Activated CD4-positive, alpha-beta T cell treated with anti-CD3 and anti-CD28 coated beads, Interleukin-2, amount 10 ng/mL, durations not matched to agents 24 days and 14 days (primary cell): ENCODE data around the gene SSC5D. TPM values are rescaled to one million over a fixed set of nuclear protein-coding genes. Genes with fewer than 3 reads are reported as not detected.
"Not testable (repeated sequence)": the region's sequence is repeated elsewhere in the genome, so short reads cannot be mapped to it uniquely, and the experiment has no call there.

ENCODE experiments used
- DNase-seq: peaks from one replicate; pipeline ENCODE4 v3.0.0; 2022
- H3K27ac Mint-ChIP-seq: one replicate; pipeline ENCODE4 v1.8.0; 2022; ENCODE audit warnings: mild to moderate bottlenecking, mixed read lengths
- H3K27me3 Mint-ChIP-seq: one replicate; pipeline ENCODE4 v1.8.0; 2022; ENCODE audit warnings: mixed read lengths
- H3K36me3 Mint-ChIP-seq: one replicate; pipeline ENCODE4 v1.8.0; 2022; ENCODE audit warnings: low read depth, mild to moderate bottlenecking, mixed read lengths
- H3K4me1 Mint-ChIP-seq: one replicate; pipeline ENCODE4 v1.8.0; 2021; ENCODE audit warnings: mixed read lengths
- H3K4me3 Mint-ChIP-seq: one replicate; pipeline ENCODE4 v1.8.0; 2022; ENCODE audit warnings: mild to moderate bottlenecking, moderate library complexity, mixed read lengths
- H3K9me3 Mint-ChIP-seq: one replicate; pipeline ENCODE4 v1.8.0; 2021; ENCODE audit warnings: mixed read lengths
- intact Hi-C: fragments of 100-400 bp; cut with micrococcal nuclease; formaldehyde crosslinking; loops from one replicate; pipeline ENCODE4 v1.15.1; 2023
- total RNA-seq: library from RNA; stranded (reverse); gene quantifications from 2 replicates; pipeline ENCODE4 v1.2.3, GENCODE V29; 2022

The SSC5D gene
- total RNA-seq, 1 donor from 2014 or later: 0.19 TPM

DNA sequence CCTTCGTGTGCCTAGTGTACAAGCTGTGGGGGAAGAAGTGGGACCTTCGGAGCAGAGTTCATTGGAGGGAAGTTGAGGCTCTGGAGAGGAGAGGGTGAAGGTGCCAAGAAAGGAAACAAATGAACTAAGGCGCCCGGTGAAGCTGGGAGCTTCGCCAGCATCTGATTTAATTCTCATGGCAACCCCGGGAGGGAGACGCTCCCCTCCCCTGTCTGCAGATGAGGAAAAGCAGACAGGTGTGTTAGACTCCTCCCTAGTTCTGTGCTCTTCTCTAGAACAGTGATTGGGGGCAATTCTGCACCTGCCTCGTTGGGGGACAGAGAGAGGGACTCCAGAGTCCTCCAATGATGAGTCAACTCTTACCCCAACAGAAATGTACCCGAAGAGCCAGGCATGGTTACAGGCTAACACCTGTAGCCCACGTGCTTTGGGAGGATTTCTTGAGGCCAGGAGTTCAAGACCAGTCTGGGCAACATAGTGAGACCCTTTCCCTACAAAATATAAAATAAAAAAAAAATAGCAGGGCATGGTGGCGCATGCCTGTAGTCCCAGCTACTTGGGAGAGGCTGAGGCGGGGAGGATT lies 4.2 kb downstream of the SSC5D start:
- intact Hi-C loops: no loop called here
- Mint-ChIP-seq H3K9me3 (no peaks in the 10 kb centered on the region), H3K27ac (no peak overlapping the region), H3K4me1 (peaks cover 5% of the 10 kb centered on the region), H3K36me3 (no peaks in the 10 kb centered on the region), H3K27me3 (peaks cover 3% of the 10 kb centered on the region), H3K4me3 (no peak overlapping the region)
- no peak for DNase-seq

DNA sequence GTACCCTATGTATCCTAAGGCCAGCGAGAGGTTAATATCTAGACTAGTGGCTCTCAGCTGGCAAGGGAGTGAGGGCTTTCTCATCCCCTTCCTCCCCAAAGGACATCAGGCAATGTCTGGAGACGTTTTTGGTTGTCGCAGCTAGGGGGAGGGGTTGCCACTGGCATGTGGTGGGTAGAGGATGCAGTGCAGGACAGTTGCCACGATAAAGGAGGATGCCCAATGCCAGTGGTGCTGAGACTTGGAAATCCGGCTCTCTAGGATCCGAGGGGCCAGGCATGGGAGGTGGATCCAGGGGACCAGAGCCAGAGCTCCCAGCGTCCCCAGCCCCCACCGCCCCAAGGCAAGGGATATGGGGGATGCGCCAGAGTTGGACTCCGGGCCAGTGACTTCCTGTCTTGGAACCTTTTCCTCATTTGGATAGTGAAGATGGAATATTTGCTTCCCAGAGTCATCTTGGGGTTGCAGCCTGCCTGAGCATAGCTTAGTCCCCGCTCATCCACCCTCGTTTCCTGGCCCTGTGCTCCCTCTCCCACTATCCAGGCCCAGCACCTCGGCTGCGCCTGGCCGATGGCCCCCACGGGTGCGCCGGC lies 4.9 kb downstream of the SSC5D start:
- Mint-ChIP-seq H3K27ac (no peak overlapping the region), H3K27me3 (peaks cover 3% of the 10 kb centered on the region), H3K36me3 (no peaks in the 10 kb centered on the region), H3K4me3 (no peak overlapping the region), H3K9me3 (no peaks in the 10 kb centered on the region), H3K4me1 (peaks cover 3% of the 10 kb centered on the region)
- intact Hi-C loops: no loop called here
- DNase-seq: no peak

DNA sequence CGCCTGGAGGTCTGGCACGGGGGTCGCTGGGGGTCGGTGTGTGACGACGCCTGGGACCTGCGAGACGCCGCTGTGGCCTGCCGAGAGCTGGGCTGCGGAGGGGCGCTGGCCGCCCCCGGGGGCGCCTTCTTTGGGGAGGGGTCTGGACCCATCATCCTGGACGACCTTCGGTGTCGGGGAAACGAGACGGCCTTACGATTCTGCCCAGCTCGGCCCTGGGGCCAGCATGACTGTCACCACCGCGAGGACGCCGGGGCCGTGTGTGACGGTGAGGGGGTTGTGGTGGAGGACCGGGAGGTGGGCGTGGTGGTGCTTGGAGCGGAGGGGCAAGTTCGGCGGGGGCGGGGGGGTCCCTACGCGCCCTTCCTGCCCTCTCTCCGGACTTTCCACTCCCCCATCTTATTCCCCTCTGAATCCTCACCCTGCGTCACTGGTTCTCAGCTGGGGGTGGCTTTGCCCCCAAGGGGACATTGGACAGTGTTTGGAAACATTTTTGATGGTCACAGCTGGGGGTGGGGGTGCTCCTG lies 5.5 kb downstream of the SSC5D start:
- intact Hi-C loops: no loop called here
- DNase-seq: no peak
- Mint-ChIP-seq H3K9me3 (no peaks in the 10 kb centered on the region), H3K4me1 (peaks cover 3% of the 10 kb centered on the region), H3K27ac (no peak overlapping the region), H3K4me3 (no peak overlapping the region), H3K27me3 (peaks cover 3% of the 10 kb centered on the region), H3K36me3 (no peaks in the 10 kb centered on the region)

DNA sequence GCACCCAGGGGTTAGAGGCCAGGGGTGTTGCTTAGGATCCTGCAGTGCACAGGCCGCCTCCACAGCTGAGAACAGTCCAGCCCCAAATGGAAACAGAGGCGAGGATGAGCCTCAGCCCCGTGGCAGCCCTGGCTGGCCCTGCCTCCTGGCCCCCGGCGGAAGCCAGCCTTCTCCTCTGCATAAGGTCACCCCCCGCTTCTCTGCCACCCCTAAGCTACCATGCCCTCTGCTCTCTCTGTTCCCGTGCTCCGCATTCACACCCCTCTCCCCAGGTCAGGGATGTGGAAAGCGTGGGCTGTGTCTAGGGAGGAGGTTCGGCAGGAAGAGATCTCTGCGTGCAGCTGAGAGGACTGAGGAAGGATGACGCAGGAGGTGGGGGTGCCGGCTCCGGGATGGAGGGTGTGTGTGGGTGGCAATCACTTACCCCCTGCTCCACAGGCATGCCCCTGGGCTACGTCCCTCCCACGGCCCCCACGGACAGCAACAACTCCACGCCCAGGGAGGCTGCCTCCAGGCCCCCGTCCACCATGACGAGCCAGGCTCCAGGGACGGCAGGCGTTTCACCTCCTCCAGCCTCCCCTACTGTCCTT lies 6.0 kb downstream of the SSC5D start:
- Mint-ChIP-seq H3K4me1 (peaks cover 3% of the 10 kb centered on the region), H3K27ac (no peak overlapping the region), H3K36me3 (no peaks in the 10 kb centered on the region), H3K4me3 (peak overlapping the region; percentile 43), H3K27me3 (peaks cover 3% of the 10 kb centered on the region), H3K9me3 (no peaks in the 10 kb centered on the region)
- DNase-seq: no peak
- intact Hi-C loops: no loop called here

DNA sequence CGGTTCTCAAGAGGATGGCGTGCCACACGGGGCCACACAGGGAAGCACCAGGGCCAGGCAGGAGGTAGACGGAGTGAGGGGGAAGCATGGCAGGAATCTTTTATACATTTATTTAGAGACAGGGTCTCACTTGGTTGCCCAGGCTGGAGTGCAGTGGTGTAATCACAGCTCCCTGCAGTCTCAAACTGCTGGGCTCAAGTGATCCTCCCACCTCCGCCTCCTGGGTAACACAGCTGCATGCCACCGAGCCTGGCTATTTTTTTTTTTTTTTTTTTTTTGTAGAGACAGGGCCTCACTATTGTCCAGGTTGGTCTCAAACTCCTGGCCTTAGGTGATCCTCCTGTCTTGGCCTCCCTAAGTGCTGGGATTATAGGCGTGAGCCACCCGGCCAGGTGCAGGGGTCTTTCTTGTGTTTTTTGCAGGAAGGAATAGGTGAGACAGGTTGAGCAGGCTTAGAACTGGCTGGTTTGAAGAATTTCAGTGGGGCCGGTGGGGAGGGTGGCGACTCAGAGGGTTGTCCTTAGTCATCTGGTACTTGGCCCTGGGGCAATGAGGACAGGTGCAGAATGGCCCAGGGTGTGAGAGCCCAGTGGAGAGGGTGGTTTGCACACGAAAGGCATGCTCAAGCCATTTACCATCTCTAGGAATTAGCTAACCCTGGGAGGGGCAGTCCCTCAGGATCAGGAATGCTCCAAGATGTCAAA lies 7.6 kb downstream of the SSC5D start:
- Mint-ChIP-seq H3K27me3 (peaks cover 3% of the 10 kb centered on the region), H3K36me3 (no peaks in the 10 kb centered on the region), H3K4me1 (peaks cover 3% of the 10 kb centered on the region), H3K9me3 (no peaks in the 10 kb centered on the region), H3K27ac (no peak overlapping the region), H3K4me3 (no peak overlapping the region)
- intact Hi-C loops: no loop called here
- no peak for DNase-seq

DNA sequence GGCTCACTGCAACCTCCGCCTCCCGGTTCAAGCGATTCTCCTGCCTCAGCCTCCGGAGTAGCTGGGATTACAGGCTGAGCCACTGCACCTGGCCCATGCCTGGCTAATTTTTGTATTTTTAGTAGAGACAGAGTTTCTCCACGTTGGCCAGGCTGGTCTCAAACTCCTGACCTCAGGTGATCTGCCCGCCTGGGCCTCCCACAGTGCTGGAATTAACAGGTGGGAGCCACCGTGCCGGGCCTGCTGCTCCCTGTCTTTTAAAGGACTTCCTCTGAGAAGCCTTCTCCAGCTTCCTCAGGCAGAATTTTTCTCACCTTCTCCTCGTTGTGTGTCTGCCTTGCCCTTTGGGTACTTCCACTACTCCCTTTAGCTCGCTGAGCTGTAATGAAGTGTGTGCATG lies 8.6 kb downstream of the SSC5D start:
- H3K4me1 Mint-ChIP-seq, H3K27ac Mint-ChIP-seq, H3K9me3 Mint-ChIP-seq, DNase-seq, H3K36me3 Mint-ChIP-seq, H3K27me3 Mint-ChIP-seq, H3K4me3 Mint-ChIP-seq, intact Hi-C loops: not testable (repeated sequence)

DNA sequence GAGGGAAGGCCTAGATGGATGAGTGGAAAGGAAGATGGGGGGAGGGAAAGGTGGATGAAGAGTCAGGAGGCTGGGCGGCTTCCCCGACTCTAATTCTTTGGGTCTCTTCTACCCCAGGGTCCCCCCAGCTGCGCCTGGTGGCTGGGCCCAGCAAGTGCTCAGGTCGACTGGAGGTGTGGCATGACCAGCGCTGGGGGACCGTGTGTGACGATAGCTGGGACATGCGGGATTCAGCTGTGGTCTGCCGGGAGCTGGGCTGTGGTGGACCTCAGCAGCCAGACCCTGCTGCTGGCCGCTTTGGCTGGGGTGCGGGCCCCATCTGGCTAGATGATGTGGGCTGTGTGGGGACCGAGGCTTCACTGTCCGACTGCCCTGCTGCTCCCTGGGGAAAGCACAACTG lies 9.5 kb downstream of the SSC5D start:
- Mint-ChIP-seq H3K4me3 (no peak overlapping the region), H3K36me3 (peaks cover 6% of the 10 kb centered on the region), H3K27ac (no peak overlapping the region), H3K9me3 (no peaks in the 10 kb centered on the region), H3K4me1 (peaks cover 12% of the 10 kb centered on the region), H3K27me3 (no peaks in the 10 kb centered on the region)
- intact Hi-C loops: no loop called here
- DNase-seq: no peak

DNA sequence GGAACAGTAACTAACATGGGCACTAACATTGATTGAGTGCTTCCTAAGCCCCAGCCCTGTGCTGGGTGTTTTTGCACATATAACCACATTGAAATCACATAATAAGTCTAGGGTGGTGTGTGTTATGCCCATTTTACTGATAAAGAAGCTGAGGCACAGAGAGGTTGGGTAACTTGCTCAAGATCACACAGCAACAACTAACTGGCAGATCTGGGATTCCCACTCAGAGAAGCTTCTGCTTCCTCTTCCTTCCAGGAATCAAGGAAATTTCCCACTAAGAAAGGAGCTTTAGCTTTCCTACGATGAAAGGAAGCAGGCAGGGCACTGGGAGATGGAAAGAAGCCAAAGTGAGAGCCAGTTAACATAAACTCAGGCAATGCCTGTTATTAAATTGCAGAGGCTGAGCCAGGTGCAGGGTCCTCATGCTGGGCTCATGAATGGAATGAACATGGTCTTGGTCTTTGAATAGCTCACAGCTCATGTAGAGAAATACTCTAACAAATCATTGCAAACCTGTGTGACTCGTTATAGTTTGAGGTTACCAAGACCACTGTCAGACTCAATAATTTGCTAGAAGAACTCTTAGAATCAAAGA lies 10.1 kb downstream of the SSC5D start:
- DNase-seq: no peak
- intact Hi-C loops: no loop called here
- Mint-ChIP-seq H3K4me3 (no peak overlapping the region), H3K4me1 (peaks cover 14% of the 10 kb centered on the region), H3K27ac (peak overlapping the region; percentile 43), H3K36me3 (peaks cover 8% of the 10 kb centered on the region), H3K9me3 (peaks cover 3% of the 10 kb centered on the region), H3K27me3 (no peaks in the 10 kb centered on the region)

DNA sequence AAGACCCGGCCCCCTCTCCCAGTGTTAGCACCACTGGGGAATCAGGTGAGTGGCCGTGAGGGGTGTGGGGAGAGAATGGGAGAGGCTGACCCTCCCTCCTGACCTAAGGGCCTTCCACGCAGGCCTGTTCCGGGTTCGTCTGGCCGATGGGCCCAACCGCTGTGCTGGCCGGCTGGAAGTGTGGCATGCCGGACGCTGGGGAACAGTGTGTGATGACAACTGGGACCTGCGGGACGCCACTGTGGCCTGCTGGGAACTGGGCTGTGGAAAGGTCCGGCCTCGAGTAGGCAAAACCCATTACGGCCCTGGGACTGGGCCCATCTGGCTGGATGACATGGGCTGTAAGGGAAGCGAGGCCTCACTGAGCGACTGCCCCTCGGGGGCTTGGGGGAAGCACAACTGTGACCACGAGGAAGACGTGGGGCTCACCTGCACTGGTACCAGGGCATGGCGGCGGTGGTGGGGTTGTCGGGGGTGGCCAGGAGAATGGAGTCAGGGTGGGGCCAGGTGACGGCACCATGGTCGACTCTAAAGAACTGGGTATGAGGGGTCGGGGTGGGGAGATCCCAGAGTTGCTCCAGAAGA lies 12.2 kb downstream of the SSC5D start:
- peaks cover 7% of the 10 kb centered on the region for H3K9me3 Mint-ChIP-seq

DNA sequence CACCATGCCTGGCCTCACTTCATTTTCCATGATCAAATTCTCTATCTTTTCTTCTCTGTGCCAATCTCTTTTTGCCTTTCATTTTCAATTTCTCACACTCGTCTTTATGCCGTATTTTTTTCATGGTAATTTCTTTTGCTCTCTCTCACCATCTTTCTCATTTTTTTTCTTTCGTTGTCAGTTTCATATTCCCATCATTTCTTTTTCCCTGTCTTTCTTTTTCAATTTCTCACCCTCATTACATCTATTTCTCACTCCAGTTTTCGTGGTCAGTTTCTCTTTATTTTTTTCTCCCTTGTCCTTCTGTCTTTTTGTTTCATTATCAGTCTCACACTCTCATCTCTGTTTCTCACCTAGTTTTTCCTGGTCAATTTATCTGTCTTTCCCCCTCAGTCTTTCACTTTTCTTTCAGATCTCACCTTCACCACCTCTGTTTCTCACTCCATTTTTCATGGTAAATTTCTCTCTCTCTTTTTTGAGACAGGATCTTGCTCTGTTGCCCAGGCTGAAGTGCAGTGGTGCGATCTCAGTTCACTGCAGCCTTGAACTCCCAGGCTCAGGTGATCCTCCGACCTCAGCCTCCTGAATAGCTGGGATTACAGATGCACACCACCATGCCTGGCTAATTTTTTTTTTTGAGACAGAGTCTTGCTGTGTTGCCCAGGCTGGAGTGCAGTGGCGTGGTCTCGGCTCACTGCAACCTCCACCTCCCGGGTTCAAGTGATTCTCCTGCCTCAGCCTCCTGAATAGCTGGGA lies 14.1 kb downstream of the SSC5D start:
- Mint-ChIP-seq H3K4me3 (peak overlapping the region; percentile 13), H3K27me3 (peaks cover 4% of the 10 kb centered on the region), H3K4me1 (peaks cover 20% of the 10 kb centered on the region), H3K36me3 (peaks cover 11% of the 10 kb centered on the region), H3K27ac (no peak overlapping the region), H3K9me3 (peaks cover 7% of the 10 kb centered on the region)
- intact Hi-C loops: loop anchor here (5.0 kb wide), 1 partner anchor 200 kb away; no protein-coding TSS in a partner anchor
- no peak for DNase-seq

More for the DNA sequence above, 12.2 kb downstream of the SSC5D start:
- DNase-seq: no peak
- intact Hi-C loops: loop anchor here (5.0 kb wide), 1 partner anchor 198 kb away; no protein-coding TSS in a partner anchor
- peaks cover 11% of the 10 kb centered on the region for H3K36me3 Mint-ChIP-seq
- H3K4me3 Mint-ChIP-seq: no peak overlapping the region
- H3K27ac Mint-ChIP-seq: no peak overlapping the region
- H3K4me1 Mint-ChIP-seq: peaks cover 20% of the 10 kb centered on the region
- peaks cover 4% of the 10 kb centered on the region for H3K27me3 Mint-ChIP-seq

DNA sequence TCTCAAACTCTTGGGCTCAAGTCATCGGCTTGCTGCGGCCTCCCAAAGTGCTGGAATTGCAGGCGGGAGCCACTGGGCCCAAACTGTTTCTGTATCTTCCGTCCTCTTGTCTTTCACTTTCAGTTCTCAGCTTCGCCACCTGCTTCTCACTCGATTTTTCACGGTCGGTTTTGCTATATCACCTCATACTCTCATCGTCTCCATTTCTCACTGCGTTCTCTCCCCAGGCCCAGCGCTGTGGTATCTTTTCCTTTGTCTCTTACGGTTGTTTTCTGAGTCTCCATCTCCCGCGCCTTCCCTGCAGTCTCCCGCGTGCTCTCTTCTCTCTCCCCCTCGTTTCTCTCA lies 14.9 kb downstream of the SSC5D start:
- no peak for DNase-seq
- H3K36me3 Mint-ChIP-seq: peaks cover 11% of the 10 kb centered on the region
- peak overlapping the region; percentile 84 for H3K27ac Mint-ChIP-seq
- intact Hi-C loops: loop anchor here (5.0 kb wide), 1 partner anchor 201 kb away; no protein-coding TSS in a partner anchor
- H3K27me3 Mint-ChIP-seq: peaks cover 6% of the 10 kb centered on the region
- peaks cover 20% of the 10 kb centered on the region for H3K4me1 Mint-ChIP-seq
- peaks cover 7% of the 10 kb centered on the region for H3K9me3 Mint-ChIP-seq
- peak overlapping the region; percentile 85 for H3K4me3 Mint-ChIP-seq

DNA sequence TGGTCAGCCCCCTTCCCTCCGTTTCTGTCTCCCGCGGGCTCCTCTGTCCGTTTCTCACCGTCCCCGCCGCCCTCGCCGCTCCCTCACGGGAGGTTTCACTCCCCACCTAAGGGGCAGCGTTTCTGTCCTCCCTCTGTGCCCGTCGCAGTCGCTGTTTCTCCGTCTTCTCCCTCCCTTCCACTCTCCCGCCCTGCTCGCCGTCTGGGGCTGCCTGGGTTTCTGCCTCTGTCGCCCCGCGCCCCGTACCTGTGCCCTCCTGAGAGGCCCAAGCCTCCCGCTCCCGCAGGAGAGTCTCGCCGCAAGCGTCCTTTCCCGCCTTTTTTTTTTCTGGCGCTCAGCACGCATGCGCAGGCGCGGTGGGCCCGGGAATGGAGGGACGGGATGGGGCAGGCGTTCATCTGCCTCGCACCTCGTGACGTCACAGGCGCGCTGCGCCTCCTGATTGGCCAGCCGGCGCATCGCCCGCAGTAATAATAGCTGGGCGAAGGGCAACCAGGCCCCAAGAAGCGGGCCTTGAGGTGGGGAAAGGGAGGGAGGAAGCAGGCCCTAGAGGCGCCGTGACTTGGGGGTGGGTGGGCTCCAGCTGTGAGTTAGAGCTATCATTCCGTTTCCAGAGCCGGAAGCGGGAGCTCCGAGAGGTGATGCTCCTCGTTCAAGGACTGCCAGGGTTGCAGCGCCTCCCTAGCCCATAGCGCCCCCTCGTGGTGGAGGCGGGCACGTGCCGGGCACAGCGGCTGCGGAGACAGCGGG lies 15.4 kb downstream of the SSC5D start:
- peaks cover 6% of the 10 kb centered on the region for H3K27me3 Mint-ChIP-seq
- H3K9me3 Mint-ChIP-seq: peaks cover 7% of the 10 kb centered on the region
- peaks cover 11% of the 10 kb centered on the region for H3K36me3 Mint-ChIP-seq
- H3K27ac Mint-ChIP-seq: peak overlapping the region; percentile 84
- H3K4me3 Mint-ChIP-seq: peak overlapping the region; percentile 85
- peak; percentile 98 for DNase-seq
- intact Hi-C loops: loop anchor here (1.0 to 5.0 kb wide), 3 partner anchors 36 to 362 kb away; no protein-coding TSS in a partner anchor
- peaks cover 20% of the 10 kb centered on the region for H3K4me1 Mint-ChIP-seq
